T47D (cell line): ENCODE data around the gene CDC45.
"Not testable (repeated sequence)": the region's sequence is repeated elsewhere in the genome, so short reads cannot be mapped to it uniquely, and the experiment has no call there.

ENCODE experiments used
- DNase-seq, 2 experiments: peaks; one replicate each; pipeline versions ENCODE4 v3.0.0 to v3.0.0-alpha.2; 2011 to 2012; ENCODE audit warnings: low read depth in 1 of 2, low spot score in 1 of 2
- JUND ChIP-seq: IDR thresholded peaks from 2 replicates; pipeline ENCODE4 v1.6.1; 2012; ENCODE audit warnings: low read depth
- in situ Hi-C: cut with HindIII; loops from 2 replicates; pipeline ENCODE4 v1.10.0; 2016; ENCODE audit warnings: low sequenced_read_pairs, low pct_unique_long_range_greater_than_20kb

The CDC45 gene

GRCh38 chr22:19442166-19442565 is 37.6 kb upstream of the CDC45 start:
- in situ Hi-C loops, result no loop called here
- no peak for TF ChIP-seq JUND
- DNase-seq, result no peak

DNA sequence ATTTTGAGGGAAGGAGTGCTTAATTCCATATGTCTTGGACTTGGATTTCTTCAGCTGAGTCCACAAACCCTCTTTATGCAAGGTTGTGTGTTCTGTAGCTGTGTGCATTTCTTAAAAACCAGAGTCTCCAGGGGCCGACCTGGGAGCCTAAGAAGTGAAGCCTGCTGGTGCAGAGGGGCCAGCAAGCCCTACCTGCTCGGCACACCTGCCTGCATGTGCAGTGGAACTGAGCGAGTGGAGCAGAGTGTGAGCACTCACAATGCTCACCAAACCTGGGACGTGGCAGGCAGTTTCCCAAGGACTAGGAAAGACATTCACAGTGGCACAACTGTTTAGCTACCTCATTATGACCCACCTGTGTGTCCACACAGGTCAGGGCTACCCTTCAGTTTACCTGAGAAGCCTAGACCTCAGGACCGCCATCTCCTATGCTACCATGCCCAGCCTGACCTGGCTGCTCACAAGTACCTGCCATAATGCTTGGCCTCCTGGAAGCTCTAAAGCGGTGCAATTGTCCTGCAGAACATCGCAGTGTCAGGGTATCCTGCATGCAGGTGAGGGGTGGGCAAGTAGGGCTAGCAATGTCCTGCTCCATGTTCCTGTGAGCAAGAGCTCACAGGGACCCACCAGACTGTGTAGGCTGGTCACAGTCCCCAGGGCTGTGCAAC is 36.0 kb upstream of the CDC45 start:
- no peak for TF ChIP-seq JUND
- in situ Hi-C loops, result no loop called here
- no peak for DNase-seq

GRCh38 chr22:19445279-19445982 is 34.3 kb upstream of the CDC45 start:
- DNase-seq, in situ Hi-C loops: not testable (repeated sequence)

GRCh38 chr22:19446603-19447329 is 33.0 kb upstream of the CDC45 start:
- peak in 1 of 2 experiments; percentile 8 for DNase-seq
- in situ Hi-C loops, result no loop called here
- no peak for TF ChIP-seq JUND

DNA sequence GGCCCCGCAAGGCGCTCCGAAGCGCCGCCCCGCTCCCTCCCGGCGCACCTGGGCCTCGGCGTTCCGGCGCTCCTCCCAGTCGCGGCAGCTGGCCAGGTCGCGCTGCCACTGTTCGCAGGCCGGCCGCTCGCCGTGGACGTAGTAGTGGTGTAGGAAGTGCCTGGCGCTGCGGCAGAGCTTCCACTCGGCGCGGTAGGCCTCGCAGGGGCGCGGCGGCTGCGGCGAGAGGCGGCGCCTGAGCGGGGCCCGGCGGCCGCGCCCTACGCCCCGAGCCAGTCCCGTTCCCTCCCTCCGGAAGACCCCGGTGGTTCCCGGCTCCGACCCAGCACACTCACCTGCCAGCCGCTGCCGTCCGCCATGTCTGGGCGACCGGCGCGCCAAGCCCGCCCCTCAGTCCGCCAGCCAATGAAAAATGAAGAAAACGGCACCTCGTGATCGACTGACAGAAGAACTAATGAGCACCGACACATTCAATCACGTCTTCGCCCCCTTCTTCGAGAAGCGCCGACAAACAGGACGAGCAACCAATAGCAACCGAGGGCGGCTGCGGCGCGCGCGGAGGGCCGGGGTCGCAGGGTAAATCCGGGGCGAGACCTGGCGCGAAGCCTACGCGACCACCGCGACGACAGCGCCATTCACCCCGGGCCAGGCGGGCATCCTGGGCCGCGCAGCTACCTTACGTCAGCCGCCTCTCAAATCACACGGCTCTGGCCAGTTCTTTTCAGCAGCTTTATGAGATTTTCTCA is 32.2 kb upstream of the CDC45 start, which contains the start of gene C22orf39:
C22orf39 (minus strand) TSS at position 382 of the 746 bp plus-strand sequence; CDS start at position 359, 23 bp downstream.
- in situ Hi-C loops, result no loop called here
- no peak for TF ChIP-seq JUND
- peak; percentile 94 to 97 for DNase-seq

- no peak for TF ChIP-seq JUND
- in situ Hi-C loops, result no loop called here
- DNase-seq, result peak; percentile 22 to 38
Observed at GRCh38 chr22:19448076-19448607, 31.6 kb upstream of the CDC45 start.

- no peak for DNase-seq
- in situ Hi-C loops, result no loop called here
- no peak for TF ChIP-seq JUND
Observed at GRCh38 chr22:19448739-19449421, 30.8 kb upstream of the CDC45 start.

- in situ Hi-C loops, result no loop called here
- no peak for TF ChIP-seq JUND
- no peak for DNase-seq
Observed at GRCh38 chr22:19449422-19449767, 30.3 kb upstream of the CDC45 start.

GRCh38 chr22:19450363-19451175 is 29.2 kb upstream of the CDC45 start:
- in situ Hi-C loops, result no loop called here
- DNase-seq, result no peak
- TF ChIP-seq JUND, result no peak

DNA sequence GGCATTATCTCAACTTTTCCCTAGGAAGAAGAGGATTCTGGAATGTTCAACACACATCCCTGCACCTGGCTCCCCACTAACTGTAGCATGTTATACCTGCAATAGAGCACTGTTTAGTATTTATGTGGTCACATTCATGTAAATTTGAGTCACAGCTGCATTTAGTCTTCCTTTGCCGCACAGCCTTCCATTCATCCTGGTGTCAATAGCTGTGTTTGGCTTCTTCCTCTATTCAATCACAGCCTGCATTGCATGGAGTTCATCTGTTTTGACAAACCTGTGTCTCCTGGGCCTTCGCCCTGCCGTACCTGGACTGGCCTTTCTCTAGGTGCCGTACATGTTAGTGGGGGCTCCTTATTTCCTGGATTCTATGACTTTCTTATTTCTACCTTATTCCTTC is 28.1 kb upstream of the CDC45 start:
- no peak for DNase-seq
- no peak for TF ChIP-seq JUND
- in situ Hi-C loops, result no loop called here

- TF ChIP-seq JUND, result no peak
Observed at GRCh38 chr22:19453718-19454117, 26.0 kb upstream of the CDC45 start.

More at GRCh38 chr22:19453718-19454117, 26.0 kb upstream of the CDC45 start:
- no peak for DNase-seq
- in situ Hi-C loops, result no loop called here
